Right renal pelvis (tissue), 4 donors: Measurements from ENCODE around the gene SMIM1. TPM values are rescaled to one million over a fixed set of nuclear protein-coding genes. Genes with fewer than 3 reads are reported as not detected.
"Not testable (repeated sequence)": the region's sequence is repeated elsewhere in the genome, so short reads cannot be mapped to it uniquely, and the experiment has no call there.

ENCODE experiments used
- DNase-seq, 4 donors: peaks; one replicate each; pipeline ENCODE4 v3.0.0-alpha.2; 2013; ENCODE audit warnings: low read depth in 4 of 4, low spot score in 3 of 4, missing footprints in 1 of 4
- polyA plus RNA-seq, 4 donors: library from polyadenylated mRNA; unstranded; fragments of 120-200 nt; gene quantifications; one replicate each; pipeline ENCODE4 v1.2.1, GENCODE V29; 2013; ENCODE audit not compliant: insufficient read length in 4 of 4

The SMIM1 gene
- polyA plus RNA-seq, 4 donors = 11.4 to 18.4 (median 14.5) TPM

DNA sequence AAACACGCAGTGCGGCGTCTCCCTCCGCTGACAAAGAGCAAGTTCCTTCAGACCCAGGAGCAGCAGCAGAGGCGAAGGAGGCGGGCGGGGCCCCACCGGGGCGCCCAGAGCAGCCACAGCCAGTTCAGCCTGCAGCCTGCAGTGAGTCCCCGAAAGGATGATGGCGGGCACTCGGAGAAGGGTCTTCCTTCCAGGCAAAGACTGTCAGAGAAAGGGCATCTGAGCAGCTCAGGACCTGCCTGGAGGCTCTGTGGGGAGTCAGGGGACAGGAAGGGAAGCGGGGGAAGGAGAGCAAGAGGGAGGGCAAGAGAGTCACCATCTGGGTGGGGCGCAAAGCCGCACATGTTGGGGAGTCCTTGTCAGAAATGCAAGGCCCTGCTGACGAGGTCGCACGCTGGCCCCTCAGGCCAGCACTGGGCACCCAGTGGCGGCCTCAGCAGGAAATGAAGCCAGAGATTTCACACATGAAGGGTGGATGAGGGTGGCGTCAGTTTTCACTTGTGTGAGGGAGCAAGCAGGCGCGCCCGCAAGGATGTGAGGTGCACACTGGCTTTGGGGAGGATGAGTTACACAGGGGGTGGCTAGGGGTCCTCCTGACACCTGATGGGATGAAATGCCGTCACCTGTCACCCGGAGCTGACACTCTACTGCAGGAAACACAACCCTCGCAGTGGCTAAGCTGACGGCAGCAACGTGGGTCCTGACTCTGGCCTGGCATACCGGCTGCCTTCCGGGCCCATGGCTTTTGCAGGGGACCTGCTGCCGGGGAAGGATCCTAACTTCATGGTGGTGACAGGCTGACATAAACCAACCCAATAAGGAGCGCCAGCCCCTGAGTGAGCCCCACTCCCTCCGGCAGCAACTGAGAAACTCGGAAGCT, 17.1 kb downstream of the SMIM1 start:
- no peak for DNase-seq

DNA sequence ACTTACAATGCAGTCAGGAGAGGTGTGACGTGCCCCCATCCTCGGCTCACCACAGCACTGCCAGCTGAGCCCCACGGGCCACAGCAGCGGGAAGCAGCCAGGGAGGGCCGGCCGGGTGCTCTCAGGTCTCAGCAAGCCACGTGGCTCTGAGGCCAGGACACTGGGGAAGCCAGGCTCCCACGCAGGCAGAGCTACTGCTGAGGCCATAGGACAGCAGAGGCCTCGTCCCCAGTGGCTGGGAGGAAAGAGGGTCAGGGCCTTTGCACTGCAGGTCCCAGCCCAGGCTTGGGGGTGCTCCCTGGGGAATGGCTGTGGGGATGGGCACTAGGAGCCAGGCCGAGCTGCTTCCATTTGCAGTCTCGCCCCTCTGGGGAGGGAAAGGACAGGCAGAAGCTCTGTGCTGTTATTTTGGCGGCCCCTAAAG, 18.0 kb downstream of the SMIM1 start:
- DNase-seq = no peak

DNA sequence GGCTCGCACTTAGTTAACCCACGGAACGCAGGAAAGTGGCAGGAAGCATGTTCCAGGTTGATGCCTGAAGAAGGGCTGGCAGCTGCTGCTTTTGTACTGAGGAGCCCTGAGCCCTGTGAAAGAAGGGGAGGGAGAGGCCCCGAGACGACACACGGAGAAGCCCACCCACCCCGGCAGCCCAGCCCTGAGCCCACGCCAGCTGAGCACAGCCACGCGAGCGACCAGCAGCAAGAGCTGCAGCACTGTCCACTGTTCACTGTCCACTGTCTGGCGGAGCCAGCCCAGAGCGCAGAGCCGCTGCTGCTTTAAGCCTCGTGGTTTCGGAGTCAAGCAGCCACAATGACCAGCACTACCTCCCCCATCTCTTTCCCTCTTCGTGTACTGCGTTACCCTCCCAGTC, 18.4 kb downstream of the SMIM1 start:
- no peak for DNase-seq

DNA sequence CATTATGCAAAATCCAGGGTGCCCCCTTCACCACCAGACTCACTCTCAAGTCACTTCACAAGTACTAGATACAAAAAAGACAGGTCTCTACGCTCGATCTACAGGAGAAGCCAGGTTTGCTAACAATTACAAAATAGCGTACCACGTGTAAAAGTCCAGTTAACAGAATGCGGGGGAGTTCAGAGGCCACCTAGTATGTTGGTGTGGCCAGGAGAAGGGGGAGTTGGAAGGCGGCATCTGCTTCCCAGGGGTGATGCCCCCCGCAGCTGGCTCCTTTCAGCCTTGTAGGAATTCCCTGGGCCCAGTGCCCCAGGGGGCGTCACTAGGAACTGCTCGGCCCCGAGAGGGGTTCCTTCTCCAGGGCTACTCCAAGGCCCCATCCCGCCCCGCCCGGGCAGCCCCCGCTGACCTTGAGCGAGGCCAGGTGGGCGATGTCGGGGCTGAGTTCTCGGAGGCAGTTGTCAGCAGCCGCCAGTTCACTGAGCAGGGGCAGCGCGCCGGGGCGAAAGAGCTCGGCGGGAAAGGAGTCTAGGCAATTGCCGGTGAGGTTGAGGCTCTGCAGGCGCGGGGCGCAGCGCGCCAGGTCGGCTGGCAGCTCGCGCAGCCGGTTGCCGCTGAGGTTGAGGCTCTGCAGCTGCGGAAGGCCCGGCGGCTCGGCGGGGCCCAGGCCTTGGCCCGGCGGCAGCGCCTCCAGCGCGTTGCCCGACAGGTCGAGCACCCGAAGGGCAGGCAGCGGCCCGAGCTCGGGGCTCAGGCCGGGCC, 23.1 kb downstream of the SMIM1 start:
- no peak for DNase-seq

DNA sequence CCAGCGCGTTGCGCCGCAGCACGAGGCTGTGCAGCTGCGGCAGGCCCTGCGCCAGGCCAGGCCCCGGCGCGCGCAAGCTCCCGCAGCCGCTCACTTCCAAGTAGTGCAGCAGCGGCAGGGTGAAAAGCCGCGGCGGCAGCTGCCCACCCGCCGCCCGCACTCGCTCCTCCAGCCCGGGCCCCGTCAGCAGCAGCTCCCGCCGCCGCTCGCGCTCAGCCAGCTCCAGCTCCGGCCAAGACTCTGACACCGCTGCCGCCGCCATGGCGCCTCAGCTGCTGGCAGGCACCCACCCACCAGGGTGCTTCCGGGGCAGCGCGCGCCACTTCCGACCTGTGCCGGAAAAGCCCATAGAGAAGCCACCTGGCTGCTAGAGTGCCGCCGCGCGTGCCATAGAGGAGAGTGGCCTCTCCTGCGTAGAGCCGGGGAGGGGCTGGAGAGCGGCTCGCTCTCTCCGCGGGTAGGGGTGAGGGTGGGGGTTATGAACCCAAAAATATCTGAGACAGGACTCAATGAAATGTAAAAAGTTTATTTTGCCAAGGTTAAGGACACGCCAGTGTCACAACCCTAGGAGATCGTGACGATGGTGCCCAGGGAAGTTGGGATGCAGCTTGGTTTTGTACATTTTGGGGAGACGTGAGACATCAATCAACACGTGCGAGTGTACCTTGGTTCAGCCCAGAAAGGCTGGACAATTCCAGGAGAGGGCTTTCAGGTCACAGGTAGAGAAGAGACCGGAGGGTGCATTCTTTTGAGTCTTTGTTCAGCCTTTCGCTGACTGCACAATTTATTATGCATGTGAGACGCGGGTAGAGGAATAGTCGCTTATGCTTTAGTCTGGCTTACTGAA, 23.9 kb downstream of the SMIM1 start, which contains the start of gene LRRC47:
Gene LRRC47 (minus strand): TSS at position 284 of the 847 bp plus-strand sequence. CDS start 22 bp downstream, at position 262.
- peak; percentile 75 to 84 (median 80) for DNase-seq

DNA sequence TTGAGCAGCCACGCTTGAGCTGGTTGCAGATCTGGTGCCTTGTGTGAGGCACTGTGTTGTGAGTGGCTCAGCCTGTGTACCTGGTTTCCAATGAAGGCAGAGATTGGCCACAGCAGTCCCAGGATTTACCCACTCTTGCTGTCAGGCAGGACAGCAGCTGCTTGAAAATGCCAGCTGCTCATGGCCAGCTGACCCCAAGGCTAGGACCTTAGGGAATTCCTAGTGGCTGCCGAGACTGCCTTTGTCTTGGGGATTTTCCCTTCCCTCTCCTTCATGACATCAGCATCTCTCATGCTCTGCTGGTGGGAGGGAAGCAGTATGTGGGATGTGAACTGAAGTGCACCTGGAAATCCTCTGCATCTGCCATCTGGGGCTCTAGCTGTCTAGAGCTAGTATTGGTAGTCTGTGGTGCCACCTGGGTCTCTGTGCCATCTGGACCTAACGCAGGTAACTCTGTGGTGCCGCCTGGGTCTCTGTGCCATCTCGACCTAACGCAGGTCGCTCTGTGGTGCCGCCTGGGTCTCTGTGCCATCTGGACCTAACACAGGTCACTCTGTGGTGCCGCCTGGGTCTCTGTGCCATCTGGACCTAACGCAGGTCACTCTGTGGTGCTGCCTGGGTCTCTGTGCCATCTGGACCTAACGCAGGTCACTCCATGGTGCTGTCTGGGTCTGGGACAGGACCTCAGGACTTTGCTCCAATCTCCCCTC, 27.6 kb downstream of the SMIM1 start:
- DNase-seq = no peak

DNA sequence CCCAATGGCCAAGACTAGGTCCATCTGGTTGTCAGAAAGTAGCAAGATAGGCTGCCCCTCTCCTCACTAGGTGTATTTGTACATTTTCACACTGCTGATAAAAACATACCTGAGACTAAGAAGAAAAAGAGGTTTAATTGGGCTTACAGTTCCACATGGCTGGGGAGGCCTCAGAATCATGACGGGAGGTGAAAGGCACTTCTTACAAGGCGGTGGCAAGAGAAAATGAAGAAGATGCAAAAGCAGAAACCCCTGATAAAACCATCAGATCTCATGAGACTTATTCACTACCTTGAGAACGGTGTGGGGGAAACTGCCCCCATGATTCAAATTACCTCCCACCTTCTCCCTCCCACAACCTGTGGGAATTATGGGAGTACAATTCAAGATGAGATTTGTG, 28.2 kb downstream of the SMIM1 start:
- not testable (repeated sequence) for DNase-seq

DNA sequence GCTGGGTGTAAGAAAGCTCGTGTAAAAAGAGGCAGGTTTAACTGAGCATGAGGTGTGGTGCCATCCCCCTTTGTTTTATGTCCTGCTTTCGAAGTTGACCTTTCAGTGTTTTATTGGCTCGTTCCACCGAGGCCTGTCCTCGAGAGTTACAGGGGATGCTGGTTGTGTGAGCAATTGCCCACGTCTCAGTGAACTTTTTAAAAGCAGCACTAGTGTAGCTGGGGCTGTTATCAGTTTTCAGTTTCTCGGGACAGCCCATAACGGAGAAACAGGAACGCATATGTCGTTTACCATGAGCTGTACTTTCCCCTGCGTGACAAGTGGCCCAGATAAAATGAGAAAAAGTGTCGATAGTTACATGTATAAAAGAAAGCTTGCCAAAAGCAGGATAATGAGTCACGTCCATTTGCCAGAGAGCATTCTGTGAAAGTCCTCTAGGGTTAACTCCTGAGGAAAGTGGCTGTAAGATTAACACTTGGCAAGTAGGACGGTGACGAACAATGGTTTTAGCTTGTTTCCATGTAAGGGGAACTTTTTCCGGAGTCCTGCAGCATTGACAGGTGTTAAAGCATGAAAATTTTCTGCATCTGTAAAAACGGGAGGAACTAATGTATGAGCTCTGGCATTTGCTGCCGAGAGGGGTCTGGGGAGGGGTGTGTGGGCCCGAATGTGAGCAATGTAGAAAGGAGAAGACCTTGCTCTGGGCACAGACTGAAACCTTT, 31.5 kb downstream of the SMIM1 start:
- DNase-seq = no peak

DNA sequence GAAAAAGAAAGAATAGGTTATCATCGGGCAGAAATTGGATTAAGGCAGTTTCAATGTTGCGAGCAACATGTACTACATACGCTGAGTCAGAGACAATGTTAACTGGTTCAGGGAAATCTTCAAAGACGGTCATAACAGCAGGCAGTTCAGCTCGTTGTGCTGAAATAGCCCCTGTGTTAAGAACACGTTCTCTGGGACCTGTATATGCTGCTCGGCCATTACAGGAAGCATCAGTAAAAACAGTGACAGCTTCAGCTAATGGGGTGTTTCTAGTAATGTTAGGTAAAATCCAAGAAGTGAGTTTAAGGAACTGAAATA, 32.0 kb downstream of the SMIM1 start:
- not testable (repeated sequence) for DNase-seq

DNA sequence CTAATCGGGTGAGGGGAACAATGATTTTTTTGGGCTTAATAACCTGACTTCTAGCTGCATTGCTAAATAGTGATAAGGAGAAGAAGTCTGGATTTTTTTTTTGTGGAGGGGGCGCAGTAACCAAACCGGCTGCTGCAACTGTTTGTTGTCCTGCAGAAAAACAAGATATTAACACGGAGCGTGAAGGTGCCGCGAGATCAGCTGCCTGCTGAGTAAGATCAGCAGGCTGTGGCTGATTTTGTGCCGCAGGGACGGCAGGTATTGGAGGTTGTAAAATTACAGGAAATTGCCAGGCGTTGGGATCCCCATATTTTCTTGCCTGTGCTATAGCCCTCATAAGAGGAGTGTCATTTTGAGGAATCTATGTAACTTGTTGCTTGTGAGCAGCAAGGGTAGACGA, 32.5 kb downstream of the SMIM1 start:
- DNase-seq = no peak

DNA sequence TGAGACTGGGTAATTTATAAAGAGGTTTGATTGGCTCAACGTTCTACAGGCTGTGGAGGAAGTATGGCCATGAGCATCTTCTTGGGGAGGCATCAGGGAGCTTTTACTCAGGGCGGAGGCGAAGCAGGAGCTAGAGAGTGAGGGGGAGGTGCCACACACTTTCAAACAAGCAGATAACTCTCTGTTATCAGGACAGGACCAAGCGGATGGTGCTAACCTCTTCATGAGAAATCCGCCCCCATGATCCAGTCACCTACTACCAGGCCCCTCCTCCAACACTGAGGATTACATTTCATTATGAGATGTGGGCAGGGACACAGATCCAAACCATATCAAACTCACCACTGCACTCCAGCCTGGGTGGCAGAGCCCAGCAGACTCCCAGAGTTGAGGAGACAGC, 35.2 kb downstream of the SMIM1 start:
- DNase-seq = no peak

DNA sequence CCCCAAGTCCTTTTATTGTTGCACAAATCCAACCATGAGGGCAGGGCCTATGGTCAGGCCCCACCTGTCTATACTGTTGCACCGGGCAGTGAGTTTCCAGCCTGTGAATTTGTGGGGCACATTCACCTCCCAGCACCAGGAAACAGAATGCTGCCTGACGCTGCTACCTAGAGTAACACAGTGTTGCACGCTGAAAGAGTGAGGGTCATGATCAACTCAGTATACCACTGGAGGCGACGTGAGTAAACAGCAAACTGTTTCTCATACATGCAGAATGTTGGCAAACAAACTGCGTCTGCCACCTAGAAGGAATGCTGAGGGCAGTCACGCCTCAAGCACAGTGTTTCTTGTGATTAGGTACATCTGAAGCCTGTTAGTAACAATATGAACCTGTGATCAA, 37.1 kb downstream of the SMIM1 start:
- no peak for DNase-seq

DNA sequence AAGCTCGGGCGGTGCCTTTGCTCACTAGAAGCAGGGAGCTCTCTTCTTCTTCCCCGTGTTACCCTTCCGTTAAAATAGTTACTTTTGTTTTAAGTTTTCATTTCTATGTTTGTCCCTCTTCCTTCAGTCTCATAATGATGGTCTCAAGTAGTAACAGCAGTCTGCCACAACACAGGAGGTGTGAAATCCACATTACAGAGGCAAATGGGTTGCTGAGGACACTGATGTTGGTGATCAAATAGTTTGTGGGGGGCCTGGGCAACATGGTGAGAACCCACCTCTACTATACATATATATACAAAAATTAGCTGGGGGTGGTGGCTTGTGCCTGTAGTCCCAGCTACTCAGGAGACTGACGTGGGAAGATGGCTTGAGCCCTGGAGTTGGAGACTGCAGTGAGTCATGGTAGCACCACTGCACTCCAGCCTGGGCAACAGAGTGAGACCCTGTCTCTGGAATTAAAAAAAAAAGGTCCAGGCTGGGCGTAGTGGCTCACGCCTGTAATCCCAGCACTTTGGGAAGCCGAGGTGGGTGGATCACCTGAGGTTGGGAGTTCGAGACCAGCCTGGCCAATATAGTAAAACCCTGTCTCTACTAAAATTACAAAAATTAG, 37.7 kb downstream of the SMIM1 start:
- DNase-seq = not testable (repeated sequence)

DNA sequence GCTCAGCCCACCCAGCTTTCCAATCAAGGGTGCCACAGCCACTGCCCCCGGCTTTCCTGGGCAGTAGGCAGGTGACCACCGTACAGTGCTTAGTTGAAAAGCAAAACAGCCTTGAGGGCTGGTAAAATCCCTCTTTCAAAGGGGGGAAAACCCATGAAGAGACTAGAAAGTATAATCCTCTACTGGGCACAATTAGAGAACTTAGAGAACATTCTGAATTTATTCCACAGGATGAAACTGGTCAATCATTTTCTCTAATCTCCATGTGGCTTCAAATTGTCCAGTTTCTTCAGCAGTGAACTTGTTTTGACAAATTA, 39.0 kb downstream of the SMIM1 start:
- DNase-seq = no peak

DNA sequence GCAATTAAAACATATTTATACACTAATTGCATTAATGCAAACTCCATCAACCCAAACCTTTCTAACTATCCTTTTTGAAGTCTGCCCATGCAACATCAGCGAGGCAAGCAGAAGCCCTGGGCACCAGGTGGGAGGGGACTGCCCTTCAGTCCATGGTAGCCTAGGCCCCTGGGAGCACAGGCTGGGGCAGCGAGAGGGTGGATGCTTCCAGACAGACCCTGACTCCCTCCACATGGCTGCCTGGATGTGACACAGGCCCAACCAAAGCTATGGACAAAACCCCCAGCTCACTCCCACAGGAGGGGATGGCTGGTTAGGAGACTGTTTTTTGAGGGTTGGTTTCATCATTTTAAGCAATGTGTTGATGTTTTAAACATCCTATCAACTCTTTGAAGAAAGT, 41.5 kb downstream of the SMIM1 start:
- DNase-seq = no peak

DNA sequence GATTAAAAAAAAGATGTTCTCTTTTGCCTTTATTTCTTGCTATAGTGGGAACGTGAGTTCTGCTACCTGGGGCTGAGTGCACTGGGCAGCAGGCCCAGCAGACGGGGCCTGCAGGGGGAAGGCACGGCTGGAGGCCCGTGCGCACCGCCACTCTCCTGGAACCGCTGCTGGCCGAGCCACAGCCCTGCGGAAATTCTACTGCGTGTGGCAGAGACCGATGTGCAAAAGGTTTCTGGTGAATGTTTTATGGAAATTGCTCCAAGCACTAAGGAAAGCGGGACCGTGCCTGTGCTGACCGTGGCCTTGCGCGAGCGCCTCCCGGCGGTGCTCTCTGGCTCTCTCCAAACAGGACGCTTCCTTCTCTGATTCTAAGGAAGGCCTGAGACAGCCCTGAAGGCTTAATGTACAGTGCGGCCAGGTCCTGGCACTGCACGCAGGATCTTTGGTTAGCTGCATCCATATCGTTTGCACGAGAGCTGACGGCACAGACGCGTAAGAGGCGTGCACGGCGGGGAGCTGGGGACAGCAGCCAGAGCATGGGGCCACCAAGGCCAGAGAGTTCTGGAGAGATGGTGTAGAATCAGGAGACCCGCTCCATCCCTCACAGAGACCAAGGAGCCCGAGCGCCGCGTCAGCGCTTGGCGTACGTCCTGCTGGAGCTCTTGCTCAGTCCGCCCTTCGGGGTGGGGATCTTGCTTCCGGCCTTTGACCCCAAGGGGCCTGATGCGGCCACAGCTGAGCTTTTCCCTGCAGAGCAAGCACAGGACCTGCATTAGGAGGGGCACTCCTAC, 42.4 kb downstream of the SMIM1 start:
- DNase-seq = no peak

DNA sequence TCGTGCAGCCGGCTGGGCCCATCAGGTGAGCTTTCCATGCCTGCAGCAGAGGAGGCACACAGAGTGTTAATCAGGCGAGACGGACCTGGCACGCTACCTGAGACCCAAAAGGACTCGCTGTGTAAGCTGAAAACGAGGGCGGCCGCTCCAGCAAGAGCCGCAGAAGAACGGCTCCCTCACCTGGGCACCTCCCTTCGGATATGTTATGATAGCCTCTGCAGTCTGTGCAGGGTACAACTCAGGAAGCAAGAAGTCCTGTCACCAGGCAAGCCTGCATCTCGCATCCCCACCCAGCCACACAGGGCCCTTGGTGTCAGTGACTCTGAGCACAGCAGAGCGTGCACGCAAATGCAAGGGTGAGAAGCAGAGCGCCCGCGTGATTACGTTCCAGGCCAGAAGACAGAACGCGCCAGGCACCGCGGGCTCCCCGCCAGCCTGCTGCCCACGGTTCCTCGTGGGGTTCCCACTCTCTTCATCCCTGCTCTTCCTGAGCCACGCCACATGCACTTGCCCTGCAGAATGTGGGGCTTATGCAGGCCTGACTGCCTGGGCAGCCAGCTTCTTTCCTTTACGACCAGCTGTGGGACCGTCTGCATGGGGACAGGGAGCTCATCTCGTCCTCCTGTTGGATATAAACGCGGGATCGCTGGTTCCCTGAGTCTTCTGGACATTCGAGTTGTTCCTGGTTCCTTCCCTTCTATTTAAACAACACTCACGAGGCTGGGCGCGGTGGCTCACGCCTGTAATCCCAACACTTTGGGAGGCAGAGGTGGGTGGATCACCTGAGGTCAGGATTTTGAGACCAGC, 44.0 kb downstream of the SMIM1 start:
- DNase-seq = no peak
